ENCODE measurements around the gene MGMT.

Gene MGMT

GRCh38 chr10:129560361-129560760, 93.3 kb downstream of the MGMT start:
- DNase-seq (ENCODE audit: low read depth, low spot score) = no peak
- no peak overlapping the region for H3K4me3 ChIP-seq (ENCODE audit: low read length)

GRCh38 chr10:129562487-129562886, 95.4 kb downstream of the MGMT start:
- H3K4me3 ChIP-seq (ENCODE audit: low read length) = no peak overlapping the region
- DNase-seq (ENCODE audit: low read depth, low spot score) = no peak

GRCh38 chr10:129564923-129565322, 97.9 kb downstream of the MGMT start:
- no peak overlapping the region for H3K4me3 ChIP-seq (ENCODE audit: low read length)
- DNase-seq (ENCODE audit: low read depth, low spot score) = no peak

GRCh38 chr10:129568583-129569344, 101.7 kb downstream of the MGMT start:
- peak; percentile 90 for DNase-seq (ENCODE audit: low read depth, low spot score)
- H3K4me3 ChIP-seq (ENCODE audit: low read length) = peak overlapping the region; percentile 13

GRCh38 chr10:129570185-129570584, 103.1 kb downstream of the MGMT start:
- no peak for DNase-seq (ENCODE audit: low read depth, low spot score)
- no peak overlapping the region for H3K4me3 ChIP-seq (ENCODE audit: low read length)

- no peak for DNase-seq (ENCODE audit: low read depth, low spot score)
- no peak overlapping the region for H3K4me3 ChIP-seq (ENCODE audit: low read length)
Measured at GRCh38 chr10:129579228-129579627, 112.2 kb downstream of the MGMT start.

- DNase-seq (ENCODE audit: low read depth, low spot score) = no peak
Measured at GRCh38 chr10:129580010-129580409, 113.0 kb downstream of the MGMT start.

GRCh38 chr10:129580901-129581300, 113.9 kb downstream of the MGMT start:
- peak overlapping the region; percentile 40 for H3K4me3 ChIP-seq (ENCODE audit: low read length)
- peak; percentile 94 for DNase-seq (ENCODE audit: low read depth, low spot score)

More at GRCh38 chr10:129580010-129580409, 113.0 kb downstream of the MGMT start:
- H3K4me3 ChIP-seq (ENCODE audit: low read length) = peak overlapping the region; percentile 40

- DNase-seq (ENCODE audit: low read depth, low spot score) = no peak
- H3K4me3 ChIP-seq (ENCODE audit: low read length) = no peak overlapping the region
Measured at GRCh38 chr10:129581827-129582411, 114.9 kb downstream of the MGMT start.

GRCh38 chr10:129583831-129584230, 116.8 kb downstream of the MGMT start:
- peak overlapping the region; percentile 11; the same call in 1 of the 2 replicates for H3K4me3 ChIP-seq (ENCODE audit: low read length)
- DNase-seq (ENCODE audit: low read depth, low spot score) = no peak

- no peak for DNase-seq (ENCODE audit: low read depth, low spot score)
- no peak overlapping the region for H3K4me3 ChIP-seq (ENCODE audit: low read length)
Measured at GRCh38 chr10:129586898-129587443, 119.9 kb downstream of the MGMT start.

- H3K4me3 ChIP-seq (ENCODE audit: low read length) = no peak overlapping the region
- no peak for DNase-seq (ENCODE audit: low read depth, low spot score)
Measured at GRCh38 chr10:129589546-129589945, 122.5 kb downstream of the MGMT start.

GRCh38 chr10:129593953-129594352, 126.9 kb downstream of the MGMT start:
- no peak overlapping the region for H3K4me3 ChIP-seq (ENCODE audit: low read length)
- DNase-seq (ENCODE audit: low read depth, low spot score) = no peak

GRCh38 chr10:129594811-129595210, 127.8 kb downstream of the MGMT start:
- no peak for DNase-seq (ENCODE audit: low read depth, low spot score)
- H3K4me3 ChIP-seq (ENCODE audit: low read length) = no peak overlapping the region

- no peak overlapping the region for H3K4me3 ChIP-seq (ENCODE audit: low read length)
- no peak for DNase-seq (ENCODE audit: low read depth, low spot score)
Measured at GRCh38 chr10:129598413-129598812, 131.4 kb downstream of the MGMT start.

GRCh38 chr10:129599160-129599559, 132.1 kb downstream of the MGMT start:
- H3K4me3 ChIP-seq (ENCODE audit: low read length) = no peak overlapping the region
- DNase-seq (ENCODE audit: low read depth, low spot score) = no peak

GRCh38 chr10:129601737-129602136, 134.7 kb downstream of the MGMT start:
- no peak overlapping the region for H3K4me3 ChIP-seq (ENCODE audit: low read length)
- DNase-seq (ENCODE audit: low read depth, low spot score) = no peak

- H3K4me3 ChIP-seq (ENCODE audit: low read length) = no peak overlapping the region
- DNase-seq (ENCODE audit: low read depth, low spot score) = no peak
Measured at GRCh38 chr10:129602938-129603535, 136.0 kb downstream of the MGMT start.

GRCh38 chr10:129604333-129605032, 137.4 kb downstream of the MGMT start:
- H3K4me3 ChIP-seq (ENCODE audit: low read length) = no peak overlapping the region
- DNase-seq (ENCODE audit: low read depth, low spot score) = no peak

Data from Jurkat, Clone E6-1 (cell line).